Spleen (tissue), 7 donors: Measurements from ENCODE around the gene TRUB1.

Experiments used
- POLR2A ChIP-seq, 3 donors: fragments of 450-650 bp; IDR thresholded peaks; one replicate each; pipeline ENCODE4 v1.5.1; 2017; ENCODE audit warnings: antibody characterized with exemption in 3 of 3, mild to moderate bottlenecking in 1 of 3
- POLR2AphosphoS5 ChIP-seq, 3 donors: sonication (generic); formaldehyde crosslinking; IDR thresholded peaks; one replicate each; pipeline ENCODE4 v1.5.1; 2017; ENCODE audit warnings: antibody characterized with exemption in 3 of 3
- TF ChIP-seq, protein P1 (sequence below), 11 experiments: fragments of 200-600 bp in 7 of 11; fragments of 450-650 bp in 4 of 11; sonication (generic) in 4 of 11; IDR thresholded peaks in 8 of 11; conservative IDR thresholded peaks in 3 of 11; 1 replicate in 7 of 11; 2 replicates in 4 of 11; pipeline versions ENCODE4 v1.4.0 to v1.8.0; 2016 to 2021; ENCODE audit warnings: antibody characterized with exemption in 11 of 11, inconsistent platforms in 4 of 11, mild to moderate bottlenecking in 1 of 11
- donor health status: DM: no; HTN: no; CAD: no; lungs with moderate emphysema.
- donor health status: DM: no; HTN: no; CAD: no.
- donor health status: DM: no; HTN: no; CAD: no.

DNA sequence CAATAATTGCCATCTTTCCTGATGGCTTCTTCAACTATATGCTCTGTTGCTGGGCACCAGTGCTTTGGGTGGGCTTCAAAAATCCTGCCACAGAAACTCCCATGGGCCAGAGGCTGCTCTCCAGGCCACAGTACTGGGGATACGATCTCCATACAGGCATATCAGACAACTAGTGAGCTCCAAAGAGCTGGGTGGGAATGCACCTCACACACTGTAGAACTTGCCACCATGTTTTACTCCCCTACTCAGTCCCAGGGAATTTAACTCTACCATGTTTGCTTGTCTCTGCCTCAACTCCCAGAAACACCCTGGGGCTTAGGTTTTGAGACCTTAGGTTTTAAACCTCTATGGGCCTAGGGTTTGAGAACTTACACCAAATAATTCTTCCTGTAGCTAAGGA is 20.5 kb upstream of the TRUB1 start:
- TF ChIP-seq, protein P1, sequence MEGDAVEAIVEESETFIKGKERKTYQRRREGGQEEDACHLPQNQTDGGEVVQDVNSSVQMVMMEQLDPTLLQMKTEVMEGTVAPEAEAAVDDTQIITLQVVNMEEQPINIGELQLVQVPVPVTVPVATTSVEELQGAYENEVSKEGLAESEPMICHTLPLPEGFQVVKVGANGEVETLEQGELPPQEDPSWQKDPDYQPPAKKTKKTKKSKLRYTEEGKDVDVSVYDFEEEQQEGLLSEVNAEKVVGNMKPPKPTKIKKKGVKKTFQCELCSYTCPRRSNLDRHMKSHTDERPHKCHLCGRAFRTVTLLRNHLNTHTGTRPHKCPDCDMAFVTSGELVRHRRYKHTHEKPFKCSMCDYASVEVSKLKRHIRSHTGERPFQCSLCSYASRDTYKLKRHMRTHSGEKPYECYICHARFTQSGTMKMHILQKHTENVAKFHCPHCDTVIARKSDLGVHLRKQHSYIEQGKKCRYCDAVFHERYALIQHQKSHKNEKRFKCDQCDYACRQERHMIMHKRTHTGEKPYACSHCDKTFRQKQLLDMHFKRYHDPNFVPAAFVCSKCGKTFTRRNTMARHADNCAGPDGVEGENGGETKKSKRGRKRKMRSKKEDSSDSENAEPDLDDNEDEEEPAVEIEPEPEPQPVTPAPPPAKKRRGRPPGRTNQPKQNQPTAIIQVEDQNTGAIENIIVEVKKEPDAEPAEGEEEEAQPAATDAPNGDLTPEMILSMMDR (IDR thresholded peaks at IDR 0.05 in 8 of 11, conservative IDR thresholded peaks at IDR 0.05 in 3 of 11) = no peak
- no peak for TF ChIP-seq POLR2A (IDR thresholded peaks at IDR 0.05)
- no peak for TF ChIP-seq POLR2AphosphoS5 (IDR thresholded peaks at IDR 0.05)
